Esophagus squamous epithelium (tissue), 5 donors: ENCODE results near the gene CCSER1. TPM values are rescaled to one million over a fixed set of nuclear protein-coding genes. Genes with fewer than 3 reads are reported as not detected.

Experiments used
- DNase-seq: peaks from one replicate; lab custom pipeline; 2025; lab: John Stamatoyannopoulos, UW
- H3K27ac ChIP-seq, 4 donors: fragments of 200-600 bp; sonication (generic); one replicate each; pipeline ENCODE4 v1.5.1; 2016 to 2019; ENCODE audit warnings: mild to moderate bottlenecking in 1 of 4
- H3K27me3 ChIP-seq, 4 donors: fragments of 200-600 bp; sonication (generic); 1 replicate in 3 of 4; 2 replicates in 1 of 4; pipeline versions ENCODE4 v1.5.1 to v1.6.0; 2017 to 2021; ENCODE audit warnings: antibody characterized with exemption in 1 of 4
- H3K36me3 ChIP-seq, 3 donors: fragments of 200-600 bp; sonication (generic); one replicate each; pipeline ENCODE4 v1.5.1; 2016 to 2019
- H3K4me1 ChIP-seq, 3 donors: fragments of 200-600 bp; sonication (generic); one replicate each; pipeline ENCODE4 v1.5.1; 2017 to 2019
- H3K4me3 ChIP-seq, 4 donors: fragments of 200-600 bp; sonication (generic); 1 replicate in 3 of 4; 2 replicates in 1 of 4; pipeline ENCODE4 v1.5.1; 2016 to 2019; ENCODE audit warnings: mild to moderate bottlenecking in 2 of 4, moderate library complexity in 1 of 4
- H3K9me3 ChIP-seq, 3 donors: fragments of 200-600 bp; sonication (generic); one replicate each; pipeline ENCODE4 v1.5.1; 2016 to 2019
- CTCF ChIP-seq, 6 experiments: fragments of 450-650 bp in 4 of 6; fragments of 200-600 bp in 2 of 6; sonication (generic) in 2 of 6; IDR thresholded peaks; one replicate each; pipeline ENCODE4 v1.5.1; 2016 to 2019; ENCODE audit warnings: antibody characterized with exemption in 6 of 6, mild to moderate bottlenecking in 4 of 6, moderate library complexity in 4 of 6
- POLR2A ChIP-seq, 4 donors: fragments of 450-650 bp; IDR thresholded peaks; one replicate each; pipeline ENCODE4 v1.6.1; 2017; ENCODE audit warnings: antibody characterized with exemption in 4 of 4, mild to moderate bottlenecking in 4 of 4, moderate library complexity in 3 of 4
- WGBS, 2 donors: methylation state at CpG; one replicate each; pipeline ENCODE4 v1.1.5; 2018; 5-methylcytosine and 5-hydroxymethylcytosine counted together
- intact Hi-C: fragments of 100-400 bp; cut with DNase I; formaldehyde crosslinking; loops from one replicate; pipeline ENCODE4 v1.15.0; 2022
- total RNA-seq, 4 donors: library from RNA; depleted of rRNA; stranded (reverse); fragments of >200 nt; gene quantifications; one replicate each; pipeline ENCODE4 v1.1.0, GENCODE V29; 2016
- donor health status: DM: yes; HTN: yes; CAD: no.

The CCSER1 gene
- total RNA-seq, 4 donors from 2014 or later, result 1.2 to 12.4 (median 2.2) TPM

DNA sequence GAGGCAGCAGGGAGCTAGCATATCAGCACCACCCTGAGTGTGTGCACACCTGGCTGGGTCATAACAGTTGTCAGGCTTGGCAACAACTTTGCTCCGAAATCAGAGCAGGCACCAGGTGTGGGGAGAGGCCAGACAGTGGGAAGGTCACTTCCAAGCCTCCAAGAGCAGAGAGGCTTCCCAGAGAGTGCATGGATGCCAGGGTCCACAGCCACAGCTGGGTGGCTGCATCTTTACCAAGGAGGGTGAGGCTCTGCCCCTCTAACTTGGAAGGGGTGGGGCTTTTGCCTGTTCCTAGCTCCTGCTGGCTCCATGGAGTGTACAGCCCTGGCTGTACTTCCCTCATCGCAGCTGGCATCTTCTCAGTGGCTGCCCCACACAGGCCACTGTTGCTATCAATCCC is 322.4 kb downstream of the CCSER1 start:
- H3K27ac ChIP-seq, result no peak overlapping the region
- intact Hi-C loops, result no loop called here
- no peaks in the 10 kb centered on the region for H3K27me3 ChIP-seq
- H3K36me3 ChIP-seq, result no peaks in the 10 kb centered on the region
- H3K9me3 ChIP-seq, result no peaks in the 10 kb centered on the region
- no peaks in the 10 kb centered on the region for H3K4me1 ChIP-seq
- H3K4me3 ChIP-seq, result no peak overlapping the region
- no peak for DNase-seq
- TF ChIP-seq CTCF (IDR thresholded peaks at IDR 0.05) (no peak), POLR2A (IDR thresholded peaks at IDR 0.05) (no peak)
- WGBS, 2 donors, result 60 to 75% methylated on average over 1 of the region's 2 CpGs

DNA sequence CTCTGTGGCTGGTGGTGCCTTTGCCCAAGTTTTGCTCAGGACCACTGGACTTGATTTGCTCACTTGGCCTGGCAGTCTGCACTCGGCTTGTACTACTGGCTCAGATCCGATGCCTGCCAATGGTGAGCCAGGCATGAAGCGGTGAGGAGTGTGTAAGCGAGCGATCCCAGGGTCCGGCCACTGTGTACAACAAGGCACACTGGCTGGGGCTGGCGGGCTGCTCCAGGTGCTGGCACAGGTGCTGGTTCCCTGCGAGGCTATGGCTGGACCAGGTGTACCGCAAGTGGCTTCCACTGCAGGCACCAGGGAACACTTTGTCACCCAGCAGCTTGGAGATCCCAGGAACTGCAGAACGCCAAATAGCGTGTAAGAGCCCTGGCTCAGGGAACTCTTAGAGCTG is 329.7 kb downstream of the CCSER1 start:
- Histone ChIP-seq H3K27ac (no peak overlapping the region), H3K36me3 (no peaks in the 10 kb centered on the region), H3K4me1 (no peaks in the 10 kb centered on the region), H3K27me3 (no peaks in the 10 kb centered on the region), H3K9me3 (peaks cover 0 to 23% (median 0%) of the 10 kb centered on the region in 3 donors), H3K4me3 (no peak overlapping the region)
- WGBS, 2 donors, result 75 to 85% methylated on average over 3 to 5 of the region's 11 CpGs
- intact Hi-C loops, result no loop called here
- TF ChIP-seq POLR2A (IDR thresholded peaks at IDR 0.05) (no peak), CTCF (IDR thresholded peaks at IDR 0.05) (no peak)
- no peak for DNase-seq

DNA sequence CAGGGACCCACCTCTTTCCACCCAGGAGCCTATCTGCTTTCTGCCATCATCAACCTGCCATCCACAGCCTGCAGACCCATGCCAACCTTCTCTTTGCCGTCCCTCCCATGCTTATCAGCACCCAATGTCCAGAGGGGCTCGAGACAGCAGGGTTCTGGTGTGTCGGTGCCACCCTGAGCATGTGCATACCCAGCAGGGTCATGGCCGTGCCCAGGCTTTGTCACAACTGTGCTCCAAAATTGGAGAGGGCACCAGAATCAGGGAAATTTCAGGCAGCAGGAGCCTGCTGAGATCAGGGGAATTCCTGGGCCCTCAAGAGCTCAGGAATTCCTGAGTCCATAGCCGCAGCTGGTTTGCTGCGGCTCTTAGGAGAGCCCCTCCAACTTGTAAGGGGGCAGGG is 330.6 kb downstream of the CCSER1 start:
- intact Hi-C loops, result no loop called here
- H3K36me3 ChIP-seq, result no peaks in the 10 kb centered on the region
- DNase-seq, result no peak
- 84 to 85% methylated on average over 2 to 6 of the region's 6 CpGs for WGBS, 2 donors
- no peak overlapping the region for H3K27ac ChIP-seq
- no peak overlapping the region for H3K4me3 ChIP-seq
- TF ChIP-seq CTCF (IDR thresholded peaks at IDR 0.05), result no peak
- TF ChIP-seq POLR2A (IDR thresholded peaks at IDR 0.05), result no peak
- peaks cover 0 to 23% (median 0%) of the 10 kb centered on the region in 3 donors for H3K9me3 ChIP-seq
- no peaks in the 10 kb centered on the region for H3K4me1 ChIP-seq
- H3K27me3 ChIP-seq, result no peaks in the 10 kb centered on the region

DNA sequence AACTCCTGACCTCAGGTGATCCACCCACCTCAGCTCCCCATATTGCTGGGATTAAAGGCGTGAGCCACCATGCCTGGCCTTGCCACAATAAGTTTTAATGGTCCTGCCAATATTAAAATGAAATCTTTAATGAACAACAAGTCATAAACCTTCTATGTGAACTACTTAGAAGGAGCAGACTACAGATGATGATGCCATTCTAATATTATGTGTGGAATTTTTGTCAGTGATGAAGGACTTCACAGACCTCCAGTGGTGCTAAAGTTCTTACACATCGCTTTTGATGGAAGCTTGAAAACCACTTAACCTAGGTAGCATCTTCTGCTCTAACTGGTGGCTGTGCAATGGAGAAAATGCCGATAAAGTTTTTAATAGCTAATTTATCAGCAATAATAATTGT is 331.4 kb downstream of the CCSER1 start:
- no peaks in the 10 kb centered on the region for H3K4me1 ChIP-seq
- H3K9me3 ChIP-seq, result peaks cover 0 to 23% (median 0%) of the 10 kb centered on the region in 3 donors
- H3K27ac ChIP-seq, result no peak overlapping the region
- intact Hi-C loops, result no loop called here
- 70 to 85% methylated on average over 3 of the region's 3 CpGs for WGBS, 2 donors
- no peaks in the 10 kb centered on the region for H3K27me3 ChIP-seq
- H3K4me3 ChIP-seq, result no peak overlapping the region
- no peak for DNase-seq
- no peaks in the 10 kb centered on the region for H3K36me3 ChIP-seq
- TF ChIP-seq POLR2A (IDR thresholded peaks at IDR 0.05), result no peak
- TF ChIP-seq CTCF (IDR thresholded peaks at IDR 0.05), result no peak

- 57 to 76% methylated on average over 1 of the region's 1 CpG for WGBS, 2 donors
- Histone ChIP-seq H3K27ac (no peak overlapping the region), H3K4me3 (no peak overlapping the region), H3K9me3 (no peaks in the 10 kb centered on the region), H3K27me3 (no peaks in the 10 kb centered on the region), H3K36me3 (no peaks in the 10 kb centered on the region), H3K4me1 (no peaks in the 10 kb centered on the region)
- no peak for DNase-seq
- TF ChIP-seq CTCF (IDR thresholded peaks at IDR 0.05), result no peak
- TF ChIP-seq POLR2A (IDR thresholded peaks at IDR 0.05), result no peak
- intact Hi-C loops, result no loop called here
These were observed 347.3 kb downstream of the CCSER1 start for GRCh38 chr4:90474484-90474883.
